Activated CD8-positive, alpha-beta memory T cell treated with anti-CD3 and anti-CD28 coated beads for 4 hours (primary cell): Measurements from ENCODE around the gene ANKIB1.

Experiments used
- DNase-seq, 2 donors: peaks; one replicate each; pipeline ENCODE4 v3.0.0-alpha.2; 2020; ENCODE audit warnings: low read depth in 2 of 2

ANKIB1 gene

DNA sequence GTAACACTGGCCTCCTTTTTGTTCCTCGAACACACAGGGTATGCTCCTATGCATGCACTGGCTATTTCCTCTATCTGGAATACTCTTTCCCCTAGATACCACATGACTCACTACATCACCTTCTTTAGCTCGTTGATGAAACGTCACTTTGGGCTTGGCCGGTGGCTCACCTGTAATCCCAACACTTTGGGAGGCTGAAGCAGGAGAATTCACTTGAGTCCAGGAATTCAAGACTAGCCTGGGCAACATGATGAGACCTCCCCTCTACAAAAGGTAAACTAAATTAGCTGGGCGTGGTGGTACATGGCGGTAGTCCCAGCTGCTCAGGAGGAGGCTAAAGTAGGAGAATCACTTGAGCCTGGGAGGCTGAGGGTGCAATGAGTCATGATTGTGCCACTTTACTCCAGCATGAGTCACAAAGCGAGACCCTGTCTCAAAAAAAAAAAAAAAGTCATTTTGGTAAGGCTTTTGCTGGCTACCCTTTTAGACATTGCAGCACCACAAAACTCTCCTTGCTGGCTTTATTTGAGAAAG is 14.5 kb downstream of the ANKIB1 start:
- no peak for DNase-seq

DNA sequence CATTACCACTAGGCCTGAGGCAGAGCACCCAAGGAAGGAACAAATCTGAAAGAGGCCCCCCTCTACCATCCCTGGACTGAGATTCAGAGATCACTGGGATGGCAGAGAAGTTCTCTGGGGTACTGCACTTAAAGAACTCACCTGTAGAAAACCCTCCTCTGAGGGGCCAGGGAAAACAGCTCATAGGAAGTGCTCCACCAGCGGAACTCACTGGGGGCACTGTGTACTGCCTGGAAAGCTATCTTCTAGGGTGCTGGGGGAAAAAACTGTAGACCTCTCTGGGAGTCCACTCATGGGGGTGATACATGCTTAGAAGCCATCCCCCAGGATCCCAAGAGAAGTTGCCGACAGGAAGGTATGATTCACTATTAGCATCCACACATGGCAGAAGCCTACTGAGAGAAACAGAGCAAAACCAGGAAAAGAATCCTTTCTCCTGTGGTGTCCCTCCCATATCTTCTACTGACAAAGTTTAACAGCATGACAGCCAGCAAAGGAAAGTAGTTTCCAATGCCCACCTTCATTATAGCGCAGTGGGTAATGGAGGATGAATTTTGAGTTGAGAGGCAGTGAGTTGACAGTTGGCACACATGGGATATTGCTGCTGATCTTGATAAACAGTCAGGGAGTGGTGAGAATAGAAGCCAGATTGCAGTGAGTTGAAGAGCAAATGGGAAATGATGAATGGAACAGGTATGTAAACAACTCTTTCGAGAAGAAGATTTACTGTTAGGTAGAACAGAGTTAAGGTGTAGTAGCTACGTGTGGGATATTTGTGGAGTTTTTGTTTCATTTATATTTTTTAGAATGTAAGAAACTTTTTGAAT is 20.9 kb downstream of the ANKIB1 start:
- no peak for DNase-seq

DNA sequence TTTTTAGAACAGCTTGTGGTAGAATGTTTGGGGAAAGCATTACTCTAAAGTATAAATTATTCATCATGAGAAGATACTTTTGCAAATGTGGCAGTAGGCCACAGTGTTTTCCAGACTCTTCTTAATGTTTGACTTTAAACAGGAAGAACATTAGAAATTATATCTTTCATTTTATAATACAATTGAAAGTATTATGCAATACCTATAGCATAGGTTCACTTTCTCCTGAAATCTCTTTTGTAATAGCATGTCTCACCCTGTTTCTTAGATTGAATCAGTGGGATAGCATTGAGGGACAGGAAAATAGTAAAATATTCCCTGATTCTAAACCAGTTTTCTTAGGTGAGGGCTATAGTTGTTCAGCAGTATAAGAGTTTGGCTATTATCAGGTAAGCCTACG is 23.1 kb downstream of the ANKIB1 start:
- no peak for DNase-seq

DNA sequence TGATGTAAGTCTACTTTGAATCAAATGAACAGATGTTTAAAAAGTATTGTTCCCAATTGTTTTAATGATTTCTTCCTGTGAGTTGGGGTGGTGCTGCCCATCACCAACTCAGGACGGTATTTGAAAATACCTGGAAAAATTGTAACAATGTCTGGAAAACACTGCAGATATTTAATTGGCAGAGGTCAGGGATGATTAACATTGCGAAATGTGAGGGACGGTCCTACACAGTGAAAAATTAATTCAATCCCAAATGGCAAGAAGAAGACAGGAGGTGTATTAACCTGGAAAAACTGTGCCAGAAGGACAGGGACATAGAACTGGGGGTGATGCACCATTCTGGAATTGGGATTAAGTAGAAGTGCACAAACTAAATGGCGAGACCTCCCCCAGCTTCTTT is 29.6 kb downstream of the ANKIB1 start:
- no peak for DNase-seq

DNA sequence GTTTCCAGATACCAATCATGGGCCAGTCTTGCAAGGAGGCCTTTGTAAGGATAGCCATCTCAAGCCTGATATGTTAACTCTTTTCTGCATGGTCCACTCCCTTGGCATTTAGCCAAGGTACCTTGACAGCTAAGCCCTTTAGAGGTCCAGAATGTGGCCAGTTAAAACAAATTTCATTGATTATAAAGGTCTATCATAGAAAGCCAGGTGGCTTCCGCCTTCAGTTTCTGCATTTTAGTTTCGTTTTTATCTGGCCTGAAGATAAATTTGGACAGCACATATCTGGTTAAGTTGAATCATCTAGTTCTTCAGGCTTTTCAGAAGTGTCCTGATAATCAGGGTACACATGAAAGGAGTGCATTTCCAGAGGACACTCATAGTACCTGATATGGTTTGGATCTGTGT is 30.7 kb downstream of the ANKIB1 start:
- DNase-seq: no peak

DNA sequence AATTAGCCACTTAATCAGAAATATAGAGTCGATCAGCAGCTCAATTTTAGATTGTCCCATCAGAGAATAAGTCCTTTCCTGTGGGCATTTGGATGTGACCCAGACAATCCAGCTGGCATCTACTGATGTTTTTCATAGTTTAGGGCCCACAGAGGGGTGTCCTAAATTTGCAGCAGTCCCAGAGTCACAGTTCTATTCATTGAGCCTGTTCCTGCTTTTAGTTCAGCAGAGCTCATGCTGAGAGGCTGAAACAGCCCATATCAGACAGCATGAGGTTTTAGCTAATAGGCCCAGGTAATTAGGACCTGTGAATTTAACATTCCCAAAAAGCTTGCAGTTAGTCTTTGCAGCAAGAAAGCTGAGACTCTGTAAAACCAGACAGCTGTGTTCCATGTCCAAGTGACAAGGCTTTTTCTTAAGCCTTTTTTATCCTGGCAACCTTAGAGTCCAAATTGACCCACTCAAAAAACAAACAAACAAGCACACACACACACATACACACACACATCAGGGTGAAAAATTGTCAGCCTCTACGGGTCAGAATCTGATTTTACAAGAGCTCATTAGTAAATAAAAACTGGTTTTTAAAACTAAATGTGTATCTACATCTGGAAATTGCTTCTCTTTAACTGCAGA is 33.7 kb downstream of the ANKIB1 start:
- DNase-seq: no peak

DNA sequence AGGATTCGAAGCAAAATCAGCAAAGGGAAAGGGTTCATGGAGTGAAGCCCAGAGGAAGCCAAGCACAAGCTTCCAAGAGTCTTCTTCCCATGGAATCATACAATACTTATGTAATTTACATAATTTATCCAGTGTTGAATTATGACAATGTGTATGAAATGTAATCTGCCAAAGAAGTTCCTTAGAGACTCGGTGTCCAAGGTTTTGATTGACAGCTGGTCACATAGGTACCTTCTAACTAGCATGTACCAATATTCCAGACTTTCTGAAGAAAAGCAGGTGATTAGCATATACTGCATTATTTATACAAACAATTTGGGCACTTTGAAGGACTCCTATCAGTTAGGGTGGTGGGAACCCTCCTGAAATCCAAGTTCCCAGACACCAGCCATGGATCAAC is 35.3 kb downstream of the ANKIB1 start:
- DNase-seq: no peak

DNA sequence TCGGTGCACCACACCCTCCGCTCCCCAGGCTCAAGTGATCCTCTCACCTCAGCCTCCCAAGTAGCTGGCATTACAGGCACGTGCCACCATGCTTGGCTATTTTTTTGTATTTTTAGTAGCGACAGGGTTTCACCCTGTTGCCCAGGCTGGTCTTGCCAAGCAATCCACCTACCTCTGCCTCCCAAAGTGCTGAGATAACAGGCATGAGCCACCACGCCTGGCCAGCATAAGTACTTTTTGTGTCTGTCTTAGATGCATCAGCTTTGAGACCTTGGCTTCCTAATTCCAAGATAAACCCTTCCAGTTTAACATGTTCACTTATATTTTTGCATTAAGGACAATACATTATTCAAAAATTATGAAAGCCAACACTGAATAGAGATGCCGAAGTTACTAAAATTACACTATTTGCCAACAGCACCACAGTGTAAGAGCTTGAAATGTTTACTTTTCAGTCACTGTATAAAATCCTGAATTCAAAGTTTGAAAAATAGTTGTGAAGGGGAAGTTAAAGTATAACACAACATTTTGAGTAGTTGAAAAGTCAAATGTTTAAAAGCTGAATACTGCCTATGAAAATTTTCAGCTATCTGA is 36.5 kb downstream of the ANKIB1 start:
- DNase-seq: no peak

DNA sequence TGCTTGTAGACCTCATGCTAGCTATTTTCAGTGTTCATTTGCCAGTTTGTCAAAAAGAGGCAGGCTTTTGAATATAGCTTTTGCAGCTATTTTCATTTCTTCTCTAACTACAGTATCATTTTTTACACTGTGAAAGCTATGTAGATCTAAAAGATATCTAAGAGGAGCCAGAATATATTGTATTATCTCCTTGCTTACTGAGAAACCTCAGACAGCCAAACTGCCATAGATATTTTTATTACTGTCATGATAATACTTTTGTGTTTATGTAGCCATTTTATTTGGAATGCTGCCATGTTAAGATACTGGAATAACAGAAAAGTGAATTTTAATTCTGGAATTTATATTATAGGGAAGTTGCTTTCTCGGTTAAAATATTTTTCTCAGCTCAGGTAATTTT is 37.2 kb downstream of the ANKIB1 start:
- DNase-seq: no peak

DNA sequence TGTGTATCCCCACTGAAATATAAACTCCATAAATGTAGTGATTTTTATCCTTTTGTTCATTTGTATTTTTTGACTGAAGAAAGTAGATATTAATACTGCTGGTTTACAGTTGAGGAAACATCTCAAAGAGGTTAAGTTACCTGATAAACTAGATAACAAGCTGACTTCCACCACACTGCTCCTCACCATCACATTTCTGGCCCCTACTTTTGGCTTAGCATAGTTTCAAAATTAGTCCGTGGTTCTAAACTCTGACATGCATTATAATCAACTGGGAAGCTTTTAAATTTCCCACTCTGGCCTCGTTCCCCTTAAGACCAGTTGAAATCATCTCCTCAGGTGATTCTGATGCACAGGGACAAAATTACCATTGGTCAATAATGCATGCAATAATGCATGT is 43.5 kb downstream of the ANKIB1 start:
- DNase-seq: no peak

DNA sequence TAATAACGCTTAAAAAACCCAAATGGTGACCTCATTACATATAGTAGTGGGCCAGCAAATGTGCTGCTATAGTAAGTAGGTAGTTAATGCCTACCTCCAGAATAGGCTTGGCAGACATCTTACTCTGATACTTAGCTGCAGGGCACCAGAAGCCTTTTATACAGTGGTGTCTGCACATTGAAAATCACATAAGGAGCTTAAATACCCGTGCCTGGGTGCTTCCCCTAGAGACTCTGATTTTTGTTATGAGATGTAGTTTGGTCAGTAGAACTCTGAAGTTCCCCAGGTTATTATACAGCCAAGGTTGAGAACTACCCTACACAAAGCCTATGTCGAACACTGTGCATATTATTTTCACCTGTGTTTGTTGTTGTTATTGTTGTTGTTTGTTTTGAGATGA is 47.2 kb downstream of the ANKIB1 start:
- DNase-seq: no peak

DNA sequence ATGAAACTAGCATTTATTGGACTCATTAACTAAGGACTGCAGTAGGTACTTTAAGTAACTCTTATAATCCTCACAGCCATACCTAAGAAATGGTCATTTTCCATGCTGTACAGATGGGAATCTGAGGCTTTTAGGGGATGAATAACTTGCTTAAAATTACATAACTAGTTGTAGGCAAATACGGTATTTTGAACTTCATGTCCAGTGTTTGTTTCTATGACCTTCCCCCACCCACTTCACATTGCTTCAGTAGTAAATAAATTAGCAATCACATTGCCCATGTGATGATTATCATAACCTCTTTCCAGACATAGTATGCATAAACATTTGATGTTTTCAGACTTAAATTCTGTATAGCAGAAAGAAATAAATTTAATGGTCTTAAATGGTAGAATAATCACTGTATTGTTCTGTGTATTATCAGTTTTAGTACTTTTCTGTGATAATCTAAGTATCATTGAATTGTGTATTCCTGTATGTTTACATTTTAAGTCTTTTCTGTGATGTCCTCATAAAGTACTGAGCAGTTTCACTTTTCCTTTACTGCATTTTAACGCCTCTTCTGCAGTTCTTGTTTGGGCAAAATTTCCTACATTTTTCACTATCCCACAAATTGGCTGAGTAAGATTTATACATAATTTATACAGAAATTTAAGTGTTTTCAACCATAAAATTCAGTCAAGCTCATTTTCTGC is 48.3 kb downstream of the ANKIB1 start:
- no peak for DNase-seq

DNA sequence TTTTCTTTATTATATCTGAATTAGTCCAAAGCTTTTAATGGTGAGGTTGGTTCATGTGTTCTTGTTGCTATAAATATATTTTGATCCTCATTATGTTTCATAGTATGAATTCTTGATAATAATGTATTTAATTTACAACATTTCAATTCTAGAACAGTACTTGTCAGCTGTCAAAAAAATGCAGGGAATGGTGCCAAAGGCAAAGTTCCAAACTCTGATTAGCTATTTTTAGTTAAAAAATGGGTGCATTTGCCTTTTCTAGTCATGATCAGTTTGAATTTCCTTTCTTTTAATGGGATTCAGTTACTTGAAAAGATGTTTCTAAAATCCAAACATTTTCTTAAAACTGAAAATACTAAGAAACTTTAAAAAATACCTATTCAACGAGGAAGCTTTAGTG is 49.6 kb downstream of the ANKIB1 start:
- DNase-seq: no peak

DNA sequence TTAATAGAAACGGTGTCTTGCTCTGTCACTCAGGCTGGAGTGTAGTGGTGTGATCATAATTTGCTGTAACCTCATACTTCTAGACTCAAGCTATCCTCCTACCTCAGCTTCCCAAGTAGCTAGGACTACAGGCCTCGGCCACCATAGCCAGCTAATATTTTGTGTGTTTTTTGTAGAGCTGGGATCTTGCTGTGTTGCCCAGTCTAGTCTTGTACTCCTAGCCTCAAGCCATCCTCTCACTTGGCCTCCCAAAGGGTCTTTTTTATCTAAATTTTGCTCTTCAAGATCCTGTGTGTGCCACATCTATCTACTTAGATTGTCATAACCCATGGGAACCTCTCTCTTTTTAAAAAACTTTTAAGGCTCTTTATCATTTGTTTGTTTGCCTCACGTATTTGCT is 50.5 kb downstream of the ANKIB1 start:
- DNase-seq: no peak

DNA sequence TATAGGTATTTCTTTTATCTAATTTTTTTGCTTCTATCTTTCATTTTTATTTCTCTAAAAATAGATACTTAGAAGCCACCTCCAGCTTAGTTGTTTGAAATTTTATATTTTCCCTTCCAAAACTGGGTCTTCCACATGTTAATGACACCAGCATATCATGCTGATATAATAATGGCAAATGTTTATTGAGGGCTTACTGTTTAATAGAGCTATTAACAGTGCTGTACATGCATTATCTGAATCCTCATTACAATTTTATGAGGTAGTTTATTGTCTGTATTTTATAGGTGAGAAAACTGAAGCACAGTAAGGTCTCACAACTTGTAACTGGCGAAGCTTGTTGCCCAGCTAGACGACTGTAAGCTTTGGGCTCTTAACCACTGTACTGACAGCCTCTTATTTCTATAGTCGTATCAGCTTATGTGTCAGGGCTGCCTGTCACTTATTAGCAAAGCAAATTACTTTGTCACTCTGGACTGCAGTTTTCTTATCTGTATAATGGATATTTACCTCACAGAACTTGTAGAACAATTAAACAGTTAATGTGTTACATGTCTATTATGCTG is 51.2 kb downstream of the ANKIB1 start:
- DNase-seq: no peak

DNA sequence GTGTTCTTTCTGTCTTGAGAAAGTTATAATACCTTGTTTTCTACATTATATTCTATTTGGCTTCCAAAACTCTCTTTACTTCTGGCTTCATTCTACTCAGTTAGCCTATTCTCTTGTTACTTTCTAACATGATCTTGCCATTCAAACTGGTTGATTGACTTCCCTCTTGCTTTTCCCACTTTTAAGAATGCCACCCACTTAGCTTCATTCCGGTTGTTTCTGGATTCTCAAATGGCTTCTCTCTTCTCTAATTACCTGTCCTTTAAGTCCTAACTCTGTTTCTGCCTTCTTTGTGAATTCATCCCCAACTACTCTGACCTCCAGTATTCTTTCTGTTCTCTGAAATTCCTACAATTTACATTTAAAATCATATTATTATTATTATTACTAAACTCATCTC is 52.0 kb downstream of the ANKIB1 start:
- no peak for DNase-seq

DNA sequence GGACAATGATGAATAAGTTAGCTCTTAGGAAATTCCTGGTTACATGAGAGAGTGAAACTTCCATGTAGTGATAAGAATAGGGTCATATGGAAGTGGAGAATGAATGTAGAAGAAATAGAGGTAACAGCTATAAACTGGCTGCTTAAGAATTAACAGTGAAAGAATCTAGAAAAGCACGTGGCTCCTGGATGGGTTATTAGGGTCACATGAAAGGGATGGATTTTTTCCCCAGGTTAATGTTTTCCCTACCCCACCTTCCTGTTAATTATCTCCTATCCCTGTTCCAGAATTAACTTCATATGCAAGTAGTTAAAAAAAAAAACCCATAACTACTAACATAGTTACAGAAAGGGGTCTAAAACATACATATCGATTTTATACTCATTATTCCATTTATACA is 58.0 kb downstream of the ANKIB1 start:
- DNase-seq: no peak

DNA sequence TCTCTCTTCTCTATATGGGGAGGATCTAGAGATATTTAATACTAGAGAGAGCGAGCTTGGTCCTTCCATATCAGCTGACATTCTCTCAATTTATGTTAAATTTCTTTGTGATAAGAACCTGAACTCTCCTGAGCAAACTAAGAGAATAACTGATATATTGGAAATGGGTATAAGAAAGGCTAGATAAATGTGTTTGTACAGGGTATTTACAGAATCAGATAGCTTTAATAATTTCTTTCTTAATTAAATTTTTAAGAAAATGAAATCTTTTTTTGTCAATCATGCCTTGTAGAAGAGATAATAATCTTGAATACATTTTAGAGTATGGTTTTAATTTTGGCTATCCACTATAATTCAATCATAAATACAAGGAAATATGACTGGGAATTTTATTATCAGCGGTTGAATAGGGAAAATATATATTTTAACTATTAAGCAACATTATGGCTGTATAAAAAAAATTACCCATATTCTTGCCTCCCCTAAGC is 58.7 kb downstream of the ANKIB1 start:
- no peak for DNase-seq

DNA sequence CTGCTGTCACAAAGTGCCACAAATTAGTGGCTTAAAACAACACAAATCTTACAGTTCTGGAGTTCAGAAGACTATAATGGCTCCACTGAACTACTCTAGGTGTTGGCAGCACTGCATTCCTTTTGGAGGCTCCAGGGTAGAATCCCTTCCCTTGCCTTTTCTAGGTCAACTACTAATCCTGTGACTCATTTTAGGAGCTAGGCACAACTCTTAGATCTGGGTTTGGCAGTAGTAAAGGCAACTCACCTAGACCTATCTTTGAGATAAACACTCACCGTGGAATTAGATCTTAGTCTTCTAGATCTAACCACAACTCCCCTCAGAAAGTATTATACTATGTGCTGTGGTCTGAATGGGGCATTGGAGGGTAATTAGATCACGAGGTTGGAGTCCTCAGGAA is 60.4 kb downstream of the ANKIB1 start:
- DNase-seq: no peak

DNA sequence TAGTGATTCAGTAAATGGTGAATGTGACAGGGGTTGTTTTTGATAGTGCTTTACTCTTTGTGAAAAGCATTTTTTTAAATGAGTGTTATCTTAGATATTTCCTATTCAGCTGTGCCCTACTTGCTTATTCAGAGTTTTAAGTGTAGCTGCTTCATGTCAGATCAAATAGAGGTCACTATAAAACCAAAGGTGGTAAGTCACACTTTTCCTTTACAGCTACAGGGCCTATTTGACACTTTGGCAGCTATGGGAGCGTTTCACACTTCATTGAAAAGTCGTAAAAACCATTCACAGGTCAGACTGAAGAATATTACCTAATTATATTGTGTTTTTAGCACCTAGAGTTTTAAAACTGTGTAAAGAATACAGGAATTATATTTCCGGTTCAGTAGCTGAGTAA is 67.3 kb downstream of the ANKIB1 start:
- DNase-seq: no peak

DNA sequence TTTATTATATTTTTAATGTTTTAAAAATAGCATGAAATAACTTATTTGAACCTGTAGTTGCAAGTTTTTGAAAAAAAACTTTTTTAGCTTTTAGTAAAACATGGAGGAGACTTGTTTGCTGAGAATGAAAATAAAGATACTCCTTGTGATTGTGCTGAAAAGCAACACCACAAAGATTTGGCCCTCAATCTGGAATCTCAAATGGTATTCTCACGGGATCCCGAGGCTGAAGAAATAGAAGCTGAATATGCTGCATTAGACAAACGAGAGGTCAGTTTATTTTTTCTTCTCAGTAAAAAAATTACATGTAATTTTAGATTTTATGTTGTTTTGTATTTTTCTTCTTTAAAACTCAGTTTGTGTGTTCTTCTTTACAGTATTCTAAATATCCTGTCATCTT is 73.5 kb downstream of the ANKIB1 start:
- DNase-seq: no peak

DNA sequence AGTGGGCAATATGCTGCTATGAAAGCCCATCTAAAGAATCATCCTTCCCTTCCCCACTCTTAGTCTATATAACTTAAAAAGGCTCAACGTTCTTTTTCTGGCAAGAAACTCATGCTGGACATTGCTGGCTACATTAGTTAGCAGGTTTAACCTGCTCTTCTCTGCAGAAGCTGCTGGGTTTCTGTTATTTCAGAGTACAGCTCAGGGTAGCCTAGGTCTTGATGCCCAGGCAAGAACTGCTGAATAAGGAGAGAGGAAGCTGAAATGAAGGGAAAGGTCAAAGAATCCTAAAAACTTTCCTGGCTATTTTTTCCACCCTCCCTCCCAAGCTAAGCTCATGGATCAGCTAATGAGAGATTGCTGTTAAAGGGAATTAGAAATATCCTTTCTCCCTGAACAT is 79.4 kb downstream of the ANKIB1 start:
- DNase-seq: no peak
